ENCODE measurements around the gene HSPA1B. TPM values are rescaled to one million over a fixed set of nuclear protein-coding genes. Genes with fewer than 3 reads are reported as not detected.
"Not testable (repeated sequence)": the region's sequence is repeated elsewhere in the genome, so short reads cannot be mapped to it uniquely, and the experiment has no call there.

Gene HSPA1B
- total RNA-seq, 2 donors from 2014 or later, result 31.6 to 44.9 TPM

DNA sequence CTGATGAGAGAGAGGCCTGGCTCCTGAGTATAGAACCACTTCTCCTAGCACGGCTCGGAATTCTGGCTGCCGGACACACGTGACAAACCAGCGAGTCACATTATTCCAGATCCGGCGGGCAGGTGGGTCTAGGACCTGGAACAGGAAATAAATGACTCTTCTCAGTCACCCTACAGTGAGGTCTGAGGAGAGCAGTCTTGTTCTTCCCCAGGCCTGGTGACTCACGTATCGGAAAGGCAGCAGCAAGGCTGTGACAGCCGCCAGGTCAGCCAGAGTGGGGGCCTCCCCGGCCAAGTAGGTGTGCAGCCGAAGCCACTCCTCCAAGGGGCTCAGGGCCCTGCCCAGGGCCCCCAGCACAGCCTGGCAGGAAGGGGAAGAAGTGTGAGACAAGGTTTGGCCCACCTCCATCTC is 34.8 kb upstream of the HSPA1B start:
- Mint-ChIP-seq H3K9me3 (no peaks in the 10 kb centered on the region), H3K27ac (peak overlapping the region; percentile 93), H3K36me3 (ENCODE audit: insufficient read depth in 2 of 2) (peaks cover 9 to 22% of the 10 kb centered on the region in 2 donors), H3K4me1 (ENCODE audit: low read depth) (peaks cover 53% of the 10 kb centered on the region), H3K4me3 (peak overlapping the region; percentile 93 to 98), H3K27me3 (ENCODE audit: low read depth) (no peaks in the 10 kb centered on the region)
- DNase-seq, result peak; percentile 30 to 37
- ATAC-seq (replicated peaks in 1 of 2), result peak in 1 of 2 donors; percentile 11

DNA sequence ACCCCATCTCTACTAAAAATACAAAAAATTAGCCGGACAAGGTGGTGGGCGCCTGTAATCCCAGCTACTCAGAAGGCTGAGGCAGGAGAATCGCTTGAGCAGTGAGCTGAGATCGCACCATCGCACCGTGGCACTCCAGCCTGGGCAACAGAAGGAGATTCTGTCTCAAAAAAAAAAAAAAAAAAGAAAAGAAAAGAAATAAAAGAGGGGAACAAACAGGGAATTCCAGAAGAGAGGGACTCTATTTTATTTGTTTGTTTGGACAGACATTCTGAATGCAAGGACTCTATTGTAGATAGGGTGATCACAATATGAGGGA is 33.7 kb upstream of the HSPA1B start:
- peak overlapping the region; percentile 93 for H3K27ac Mint-ChIP-seq
- not testable (repeated sequence) for H3K27me3 Mint-ChIP-seq (ENCODE audit: low read depth); DNase-seq; ATAC-seq (replicated peaks in 1 of 2); H3K9me3 Mint-ChIP-seq
- H3K4me3 Mint-ChIP-seq, result peak overlapping the region; percentile 93 to 98
- peaks cover 58% of the 10 kb centered on the region for H3K4me1 Mint-ChIP-seq (ENCODE audit: low read depth)
- peaks cover 9 to 22% of the 10 kb centered on the region in 2 donors for H3K36me3 Mint-ChIP-seq (ENCODE audit: insufficient read depth in 2 of 2)

DNA sequence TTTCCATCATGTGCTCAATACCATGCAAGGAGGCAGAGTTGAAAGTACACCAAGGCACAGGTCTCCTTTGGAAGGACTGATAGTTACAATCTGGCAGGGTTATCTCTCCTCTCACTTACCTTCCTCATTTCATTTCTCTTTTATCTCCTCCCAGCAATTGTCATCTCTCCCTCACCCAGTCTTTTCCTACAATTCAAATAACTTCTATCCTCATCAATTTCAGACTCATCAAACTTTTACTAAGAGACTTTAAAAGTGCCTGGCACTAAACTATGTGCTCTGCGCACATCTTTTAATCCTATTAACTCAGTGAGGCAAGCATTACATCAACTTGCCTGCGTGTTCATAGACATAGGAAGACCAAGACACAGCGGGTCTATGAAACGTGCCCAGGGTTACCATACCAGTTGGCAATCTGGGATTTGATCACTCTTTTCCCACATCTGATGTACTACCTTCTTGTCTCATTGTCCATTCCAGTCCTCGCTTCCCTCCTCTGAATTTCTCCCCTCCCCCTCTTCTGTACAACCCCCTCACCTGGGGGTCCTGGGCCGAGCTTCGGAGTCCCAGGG is 33.2 kb upstream of the HSPA1B start:
- H3K27ac Mint-ChIP-seq, result peak overlapping the region; percentile 90
- peaks cover 9 to 19% of the 10 kb centered on the region in 2 donors for H3K36me3 Mint-ChIP-seq (ENCODE audit: insufficient read depth in 2 of 2)
- peaks cover 58% of the 10 kb centered on the region for H3K4me1 Mint-ChIP-seq (ENCODE audit: low read depth)
- H3K9me3 Mint-ChIP-seq, result no peaks in the 10 kb centered on the region
- H3K27me3 Mint-ChIP-seq (ENCODE audit: low read depth), result no peaks in the 10 kb centered on the region
- DNase-seq (no peak), ATAC-seq (replicated peaks in 1 of 2) (no peak)
- peak overlapping the region; percentile 93 to 98 for H3K4me3 Mint-ChIP-seq

DNA sequence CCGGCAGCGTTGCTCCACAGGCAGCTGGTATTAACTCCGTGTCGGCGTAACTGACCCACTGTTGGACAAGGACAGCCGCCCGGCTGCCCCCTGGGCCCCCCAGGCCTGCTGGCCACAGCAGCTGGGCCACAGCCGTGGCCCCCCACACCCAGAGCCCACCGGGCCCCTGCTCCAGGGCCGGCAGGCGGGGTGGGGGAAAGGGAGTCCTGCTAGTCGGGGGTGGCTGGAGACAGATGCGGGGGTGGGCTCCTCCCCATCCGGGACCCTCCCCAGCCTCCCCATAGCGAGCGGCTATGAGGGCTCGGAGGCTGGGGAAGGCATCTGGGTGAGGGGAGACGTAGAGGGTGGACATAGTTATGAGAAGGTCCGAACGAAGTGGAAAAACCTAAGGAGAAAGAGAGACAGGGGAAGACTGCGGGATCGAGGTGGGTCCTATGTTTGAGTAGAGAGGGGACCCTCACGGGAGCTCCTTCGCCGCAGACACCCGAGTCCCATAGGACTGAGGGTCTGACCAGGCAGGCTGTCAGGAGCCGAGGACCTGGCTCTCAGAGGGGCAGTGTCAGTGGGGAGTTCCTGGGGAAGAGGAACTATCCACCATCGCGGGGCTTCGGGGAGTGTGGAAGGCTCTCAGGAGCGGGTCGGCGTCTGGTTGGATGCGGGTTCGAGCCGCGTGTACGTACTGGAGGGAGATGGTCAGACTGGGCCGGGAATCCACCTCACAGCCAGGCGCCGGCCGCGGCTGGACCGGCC is 32.5 kb upstream of the HSPA1B start:
- H3K9me3 Mint-ChIP-seq, result no peaks in the 10 kb centered on the region
- DNase-seq (no peak), ATAC-seq (replicated peaks in 1 of 2) (no peak)
- peak overlapping the region; percentile 93 to 98 for H3K4me3 Mint-ChIP-seq
- peaks cover 9 to 15% of the 10 kb centered on the region in 2 donors for H3K36me3 Mint-ChIP-seq (ENCODE audit: insufficient read depth in 2 of 2)
- H3K27me3 Mint-ChIP-seq (ENCODE audit: low read depth), result no peaks in the 10 kb centered on the region
- H3K4me1 Mint-ChIP-seq (ENCODE audit: low read depth), result peaks cover 58% of the 10 kb centered on the region
- H3K27ac Mint-ChIP-seq, result peak overlapping the region; percentile 96

DNA sequence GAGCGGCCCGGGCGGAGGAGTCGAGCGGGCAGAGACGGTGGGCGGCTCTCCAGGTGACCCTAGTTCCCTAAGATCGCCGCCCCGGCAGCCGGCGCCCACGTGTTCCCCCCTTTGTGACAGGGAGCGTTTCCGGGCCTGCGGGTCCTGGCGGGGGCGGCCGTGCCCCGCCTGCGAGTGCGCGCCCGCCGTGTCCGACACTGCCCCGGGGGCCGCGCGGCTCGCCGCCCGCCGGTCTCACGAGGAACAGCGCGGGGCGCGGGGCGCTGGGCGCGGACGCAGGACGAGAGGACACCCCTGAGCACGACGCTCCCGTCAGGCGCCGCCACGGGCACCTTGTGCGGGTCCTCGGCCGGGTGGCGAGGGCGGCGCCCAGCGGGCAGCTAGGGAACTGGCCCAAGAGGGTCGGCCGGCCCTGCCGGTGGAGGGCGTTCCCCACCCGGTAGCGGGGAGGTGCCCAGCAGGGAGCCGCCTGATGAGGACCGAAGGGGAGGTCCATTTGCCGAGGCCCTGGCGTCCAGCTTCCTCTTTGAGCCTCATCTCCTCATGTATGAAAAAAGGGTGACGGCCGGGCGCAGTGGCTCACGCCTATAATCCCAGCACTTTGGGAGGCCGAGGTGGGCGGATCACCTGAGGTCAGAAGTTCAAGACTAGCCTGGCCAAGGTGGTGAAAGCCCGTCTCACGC is 31.8 kb upstream of the HSPA1B start, which contains the start of gene VARS1:
VARS1 (minus strand) TSS at position 137 of the 683 bp plus-strand sequence. CDS start 535 bp downstream, outside the sequence.
- peak; percentile 94 to 95 for ATAC-seq (replicated peaks in 1 of 2)
- peak; percentile 93 to 94 for DNase-seq
- Mint-ChIP-seq H3K4me3 (peak within 1 kb of the TSS; percentile 93 to 98), H3K36me3 (ENCODE audit: insufficient read depth in 2 of 2) (peaks cover 6 to 10% of the 10 kb centered on the region in 2 donors), H3K27ac (peak within 1 kb of the TSS; percentile 96), H3K27me3 (ENCODE audit: low read depth) (no peaks in the 10 kb centered on the region), H3K4me1 (ENCODE audit: low read depth) (peaks cover 54% of the 10 kb centered on the region), H3K9me3 (no peaks in the 10 kb centered on the region)

DNA sequence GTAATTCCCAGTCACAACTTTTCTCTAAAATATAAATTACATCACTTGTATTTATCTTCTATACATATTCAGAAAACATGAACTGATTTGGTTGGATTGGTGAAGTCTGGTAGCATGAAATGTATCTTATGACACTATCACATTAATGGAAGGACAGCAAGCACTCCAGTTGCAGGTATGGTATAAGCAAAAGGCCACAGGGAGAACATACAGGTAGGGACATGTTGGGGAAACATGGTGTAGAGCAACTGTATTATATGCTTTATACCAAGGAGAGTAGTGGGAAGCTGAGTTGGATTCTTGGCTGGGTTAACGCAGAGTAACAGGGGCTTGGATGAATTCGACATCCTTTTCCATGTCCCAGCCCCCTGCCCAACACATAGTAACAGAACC is 30.5 kb upstream of the HSPA1B start:
- Mint-ChIP-seq H3K4me1 (ENCODE audit: low read depth) (peaks cover 44% of the 10 kb centered on the region), H3K4me3 (no peak overlapping the region), H3K27me3 (ENCODE audit: low read depth) (no peaks in the 10 kb centered on the region), H3K9me3 (no peaks in the 10 kb centered on the region), H3K36me3 (ENCODE audit: insufficient read depth in 2 of 2) (peaks cover 6 to 11% of the 10 kb centered on the region in 2 donors), H3K27ac (no peak overlapping the region)
- no peak for ATAC-seq (replicated peaks in 1 of 2)
- no peak for DNase-seq

DNA sequence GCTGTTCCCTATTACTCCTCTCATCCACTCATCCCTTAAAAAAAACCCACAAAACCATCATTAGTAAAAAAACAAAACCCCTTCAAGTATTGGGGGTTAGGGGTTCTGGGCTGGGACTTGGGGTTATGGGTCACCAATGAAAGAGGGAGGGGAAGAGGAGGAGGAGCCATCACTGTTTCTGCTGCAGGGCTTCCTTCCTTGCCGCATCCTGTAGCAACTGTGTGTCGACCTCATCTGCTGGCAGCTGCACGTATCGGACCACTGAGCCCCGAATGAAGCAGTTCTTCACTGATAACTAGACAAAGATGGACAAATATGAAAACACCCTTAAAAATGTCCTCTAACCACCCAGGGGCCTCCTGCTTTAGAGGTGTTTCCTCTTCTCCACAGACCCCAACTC is 29.9 kb upstream of the HSPA1B start:
- Mint-ChIP-seq H3K9me3 (no peaks in the 10 kb centered on the region), H3K27me3 (ENCODE audit: low read depth) (no peaks in the 10 kb centered on the region), H3K27ac (no peak overlapping the region), H3K4me1 (ENCODE audit: low read depth) (peaks cover 38% of the 10 kb centered on the region), H3K36me3 (ENCODE audit: insufficient read depth in 2 of 2) (peaks cover 4 to 15% of the 10 kb centered on the region in 2 donors), H3K4me3 (peak overlapping the region; percentile 17 to 29)
- DNase-seq (peak in 1 of 2 donors; percentile 33), ATAC-seq (replicated peaks in 1 of 2) (no peak)

DNA sequence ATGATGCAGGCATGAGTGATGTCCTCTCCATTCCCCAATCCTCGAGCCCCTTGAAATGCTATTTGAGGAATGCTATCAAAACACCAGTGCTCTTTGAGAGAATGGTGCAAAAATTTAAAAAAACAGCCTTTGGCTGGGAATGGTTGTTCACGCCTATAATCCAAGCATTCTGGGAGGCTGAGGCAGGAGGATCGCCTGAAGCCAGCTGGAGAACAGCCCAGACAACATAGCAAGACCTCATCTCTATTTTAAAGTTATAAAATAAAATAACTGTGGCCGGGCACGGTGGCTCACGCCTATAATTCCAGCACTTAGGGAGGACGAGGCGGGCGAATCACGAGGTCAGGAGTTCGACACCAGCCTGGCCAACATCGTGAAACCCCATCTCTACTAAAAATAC is 27.8 kb upstream of the HSPA1B start:
- Mint-ChIP-seq H3K4me1 (ENCODE audit: low read depth) (peaks cover 32% of the 10 kb centered on the region), H3K36me3 (ENCODE audit: insufficient read depth in 2 of 2) (peaks cover 5 to 17% of the 10 kb centered on the region in 2 donors), H3K4me3 (no peak overlapping the region), H3K27me3 (ENCODE audit: low read depth) (no peaks in the 10 kb centered on the region), H3K9me3 (no peaks in the 10 kb centered on the region), H3K27ac (no peak overlapping the region)
- no peak for DNase-seq
- ATAC-seq (replicated peaks in 1 of 2), result no peak

DNA sequence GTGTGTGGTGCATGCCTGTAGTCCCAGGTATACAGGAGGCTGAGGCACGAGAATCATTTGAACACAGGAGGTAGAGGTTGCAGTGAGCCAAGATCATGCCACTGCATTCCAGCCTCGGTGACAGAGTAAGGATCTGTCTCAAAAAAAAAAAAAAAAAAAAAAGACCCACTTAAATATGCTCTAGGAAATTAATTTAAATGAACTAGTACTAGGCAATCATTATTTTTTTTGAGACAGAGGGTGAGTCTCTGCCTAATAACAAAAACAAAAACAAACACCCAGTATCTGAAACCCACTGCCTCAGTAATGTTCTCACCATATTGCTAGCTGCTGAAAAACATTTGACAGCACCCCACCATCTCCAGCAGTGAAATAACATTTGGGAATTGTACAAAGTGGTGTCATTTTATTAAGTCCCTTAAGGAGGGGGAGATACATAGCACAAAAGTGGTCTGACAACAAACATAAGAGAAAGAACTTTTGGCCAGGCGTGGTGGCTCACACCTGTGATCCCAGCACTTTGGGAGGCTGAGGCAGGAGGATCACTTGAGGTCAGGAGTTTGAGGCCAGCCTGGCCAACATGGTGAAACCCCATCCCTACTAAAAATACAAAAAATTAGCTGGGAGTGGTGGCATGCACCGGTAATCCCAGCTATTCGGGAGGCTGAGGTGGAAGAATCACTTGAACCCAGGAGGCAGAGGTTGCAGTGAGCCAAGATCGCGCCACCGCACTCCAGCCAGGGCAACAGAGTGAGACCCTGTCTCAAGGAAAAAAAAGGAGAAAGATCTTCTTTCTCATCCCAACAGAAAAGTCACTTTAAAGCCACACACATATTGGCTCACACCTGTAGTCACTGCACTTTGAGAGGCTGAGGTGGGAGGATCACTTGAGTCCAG is 26.3 kb upstream of the HSPA1B start:
- not testable (repeated sequence) for H3K27ac Mint-ChIP-seq; H3K27me3 Mint-ChIP-seq (ENCODE audit: low read depth); H3K4me3 Mint-ChIP-seq; ATAC-seq (replicated peaks in 1 of 2); DNase-seq; H3K9me3 Mint-ChIP-seq
- Mint-ChIP-seq H3K36me3 (ENCODE audit: insufficient read depth in 2 of 2) (peaks cover 4 to 15% of the 10 kb centered on the region in 2 donors), H3K4me1 (ENCODE audit: low read depth) (peaks cover 46% of the 10 kb centered on the region)

DNA sequence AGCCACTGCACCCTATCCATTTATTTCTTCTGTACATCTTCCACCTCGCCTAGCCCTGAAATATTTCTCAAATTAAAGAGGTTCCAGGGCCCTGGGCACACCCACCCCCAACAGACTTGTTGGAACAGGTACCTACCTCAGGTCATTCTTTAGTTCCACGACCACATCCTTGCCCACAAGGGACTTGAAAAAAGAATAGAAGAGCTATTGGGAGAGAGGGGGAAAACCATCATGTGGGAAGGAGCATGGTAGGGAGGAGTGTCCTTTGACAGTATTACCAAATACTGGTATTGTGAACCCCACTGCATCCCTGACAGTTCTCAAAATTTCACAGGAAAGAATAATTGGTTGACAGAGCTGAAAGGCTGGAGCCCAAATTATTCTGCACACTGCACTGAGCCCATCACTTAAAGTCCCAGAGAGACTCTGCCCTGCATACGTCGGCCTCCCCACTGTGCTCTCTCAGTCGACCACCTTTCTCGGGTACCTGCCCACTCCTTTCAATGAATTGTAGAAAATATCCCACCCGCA is 21.5 kb upstream of the HSPA1B start:
- Mint-ChIP-seq H3K27ac (peak overlapping the region; percentile 99), H3K36me3 (ENCODE audit: insufficient read depth in 2 of 2) (peaks cover 4 to 17% of the 10 kb centered on the region in 2 donors), H3K27me3 (ENCODE audit: low read depth) (no peaks in the 10 kb centered on the region), H3K9me3 (no peaks in the 10 kb centered on the region), H3K4me3 (peak overlapping the region; percentile 99 to 100), H3K4me1 (ENCODE audit: low read depth) (peaks cover 37% of the 10 kb centered on the region)
- ATAC-seq (replicated peaks in 1 of 2) (peak; percentile 13), DNase-seq (no peak)

DNA sequence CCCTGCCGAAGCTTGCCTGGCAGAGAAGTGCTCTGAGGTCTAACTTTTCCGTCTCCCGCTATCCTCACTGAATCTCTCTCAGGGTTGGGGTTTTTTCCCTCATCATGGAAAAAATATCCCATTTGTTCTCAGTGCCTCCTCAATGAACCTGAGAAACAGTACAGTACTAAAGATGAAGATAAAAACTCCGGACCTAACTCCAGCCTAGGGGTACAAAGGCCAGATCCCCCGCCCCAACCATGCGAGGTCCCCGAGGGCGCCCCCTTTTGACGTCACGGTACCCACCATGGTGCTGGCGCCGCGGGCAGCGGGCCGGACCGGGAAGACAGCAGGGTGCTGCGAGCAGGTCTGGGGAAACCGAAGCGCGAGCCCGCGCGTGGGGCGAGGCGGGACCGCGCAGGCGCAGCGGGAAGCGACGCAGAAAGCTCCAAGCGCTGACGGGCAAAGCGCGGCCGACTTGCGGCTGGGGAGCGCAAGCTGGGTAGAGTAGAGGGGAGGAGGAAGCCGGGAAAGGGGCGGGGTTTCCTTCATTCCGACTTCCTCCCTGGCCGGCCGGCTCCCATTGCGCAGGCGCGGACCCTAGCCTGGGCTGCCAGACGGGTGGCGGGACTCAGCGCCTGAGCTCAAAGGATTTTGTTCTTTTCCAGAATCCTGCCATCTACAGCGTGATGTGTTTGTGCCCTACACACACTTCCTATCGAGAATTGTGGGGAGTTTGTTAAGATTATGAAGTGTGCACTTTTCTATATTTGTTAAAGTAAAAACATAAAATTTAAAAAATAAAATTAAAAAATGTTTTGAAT is 20.9 kb upstream of the HSPA1B start, which contains the start of gene LSM2:
LSM2 (minus strand) TSS at position 497 of the 803 bp plus-strand sequence; CDS start at position 288, 209 bp downstream.
- peak within 1 kb of the TSS; percentile 99 to 100 for H3K4me3 Mint-ChIP-seq
- H3K9me3 Mint-ChIP-seq, result no peaks in the 10 kb centered on the region
- H3K4me1 Mint-ChIP-seq (ENCODE audit: low read depth), result peaks cover 37% of the 10 kb centered on the region
- ATAC-seq (replicated peaks in 1 of 2) (peak; percentile 97 to 98), DNase-seq (peak; percentile 98 to 99)
- peaks cover 4 to 14% of the 10 kb centered on the region in 2 donors for H3K36me3 Mint-ChIP-seq (ENCODE audit: insufficient read depth in 2 of 2)
- peak within 1 kb of the TSS; percentile 99 for H3K27ac Mint-ChIP-seq
- H3K27me3 Mint-ChIP-seq (ENCODE audit: low read depth), result no peaks in the 10 kb centered on the region
